ENCODE results near the gene SLC4A5.
A peak's percentile ranks its signal among the peaks of the same experiment; 100 is the strongest.
"Not testable (repeated sequence)": the region's sequence is repeated elsewhere in the genome, so short reads cannot be mapped to it uniquely, and the experiment has no call there.

SLC4A5 gene

GRCh38 chr2:74226648-74227213, 116.5 kb downstream of the SLC4A5 start:
- peak; percentile 12 for DNase-seq

GRCh38 chr2:74225698-74226459, 117.3 kb downstream of the SLC4A5 start:
- no peak for DNase-seq

- no peak for DNase-seq
Measured at GRCh38 chr2:74223941-74224770, 119.1 kb downstream of the SLC4A5 start.

- DNase-seq = no peak
Measured at GRCh38 chr2:74222300-74222650, 120.9 kb downstream of the SLC4A5 start.

GRCh38 chr2:74221604-74222299, 121.5 kb downstream of the SLC4A5 start:
- DNase-seq = no peak

GRCh38 chr2:74221091-74221490, 122.1 kb downstream of the SLC4A5 start:
- DNase-seq = no peak

- no peak for DNase-seq
Measured at GRCh38 chr2:74219846-74220486, 123.2 kb downstream of the SLC4A5 start.

- DNase-seq = no peak
Measured at GRCh38 chr2:74216642-74217041, 126.6 kb downstream of the SLC4A5 start.

GRCh38 chr2:74215771-74216170, 127.4 kb downstream of the SLC4A5 start:
- not testable (repeated sequence) for DNase-seq

GRCh38 chr2:74212702-74213410, 130.4 kb downstream of the SLC4A5 start:
- DNase-seq = no peak

- DNase-seq = no peak
Measured at GRCh38 chr2:74206180-74206688, 137.0 kb downstream of the SLC4A5 start.

GRCh38 chr2:74205596-74205995, 137.6 kb downstream of the SLC4A5 start:
- no peak for DNase-seq

GRCh38 chr2:74205113-74205512, 138.1 kb downstream of the SLC4A5 start:
- DNase-seq = no peak

- no peak for DNase-seq
Measured at GRCh38 chr2:74204436-74204835, 138.8 kb downstream of the SLC4A5 start.

GRCh38 chr2:74201596-74201995, 141.6 kb downstream of the SLC4A5 start:
- no peak for DNase-seq

- DNase-seq = no peak
Measured at GRCh38 chr2:74201196-74201595, 142.0 kb downstream of the SLC4A5 start.

GRCh38 chr2:74199871-74200305, 143.3 kb downstream of the SLC4A5 start:
- DNase-seq = no peak

- DNase-seq = no peak
Measured at GRCh38 chr2:74199275-74199701, 143.9 kb downstream of the SLC4A5 start.

- DNase-seq = peak; percentile 95
Measured at GRCh38 chr2:74198461-74199274, 144.5 kb downstream of the SLC4A5 start, which contains the start of gene MTHFD2. Gene MTHFD2, plus strand, starts transcription at chr2:74198615. Its CDS starts 27 bp downstream, at chr2:74198642.

GRCh38 chr2:74198023-74198460, 145.2 kb downstream of the SLC4A5 start:
- no peak for DNase-seq

GRCh38 chr2:74197049-74197448, 146.2 kb downstream of the SLC4A5 start:
- no peak for DNase-seq
